Measurements from ENCODE around the gene HLA-DQB1. TPM values are rescaled to one million over a fixed set of nuclear protein-coding genes. Genes with fewer than 3 reads are reported as not detected.

HLA-DQB1 gene
- total RNA-seq, 1 experiment from 2014 or later: 3.8 TPM

GRCh38 chr6:32662836-32663235, 3.6 kb downstream of the HLA-DQB1 start:
- CTCF ChIA-PET: no interaction called here
- Histone ChIP-seq H3K4me1 (replicated peaks; ENCODE audit: insufficient read depth) (no peaks in the 10 kb centered on the region), H3K27me3 (ENCODE audit: insufficient read depth, low read depth) (peaks cover 13% of the 10 kb centered on the region), H3K9me3 (ENCODE audit: insufficient read depth, low read depth) (no peaks in the 10 kb centered on the region), H3K79me2 (ENCODE audit: low read depth) (no peaks in the 10 kb centered on the region), H3K9me2 (ENCODE audit: insufficient read depth) (no peaks in the 10 kb centered on the region), H3K4me3 (no peak overlapping the region), H2AFZ (no peak overlapping the region), H3F3A (ENCODE audit: insufficient read depth, low read depth) (no peaks in the 10 kb centered on the region), H3K36me3 (ENCODE audit: low read depth) (no peaks in the 10 kb centered on the region), H3K4me2 (no peak overlapping the region), H3K27ac (no peak overlapping the region), H4K20me1 (ENCODE audit: insufficient read depth) (no peaks in the 10 kb centered on the region)
- POLR2A ChIA-PET (ENCODE audit: unreplicated experiment): no interaction called here
- intact Hi-C loops (cut with micrococcal nuclease; ENCODE audit: unreplicated experiment): no loop called here
- TF ChIP-seq EZH2 (IDR thresholded peaks at IDR 0.05; ENCODE audit: low read depth) (no peak), CTCF (conservative IDR thresholded peaks at IDR 0.05) (no peak)
- no peak for DNase-seq
- no TSS peak for BruUV-seq (replicated peaks)

DNA sequence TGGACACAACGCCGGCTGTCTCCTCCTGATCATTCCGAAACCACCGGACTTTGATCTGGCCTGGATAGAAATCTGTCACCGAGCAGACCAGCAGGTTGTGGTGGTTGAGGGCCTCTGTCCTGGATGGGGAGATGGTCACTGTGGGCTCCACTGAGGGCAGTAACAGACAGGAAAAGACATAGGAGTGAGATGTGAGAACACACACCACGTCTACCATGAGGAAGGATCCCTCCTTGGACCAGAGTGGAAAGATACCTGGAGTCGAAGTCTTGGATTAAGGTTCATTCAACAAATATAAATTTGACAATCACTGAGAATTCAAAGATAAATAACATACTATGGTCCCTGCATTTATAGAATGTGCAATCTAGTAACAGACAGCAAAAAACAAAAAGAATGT, 4.4 kb downstream of the HLA-DQB1 start:
- intact Hi-C loops (cut with micrococcal nuclease; ENCODE audit: unreplicated experiment): no loop called here
- Histone ChIP-seq H3K4me2 (no peak overlapping the region), H3K79me2 (ENCODE audit: low read depth) (no peaks in the 10 kb centered on the region), H3K4me3 (no peak overlapping the region), H3K27ac (no peak overlapping the region), H3K36me3 (ENCODE audit: low read depth) (no peaks in the 10 kb centered on the region), H3K27me3 (ENCODE audit: insufficient read depth, low read depth) (peaks cover 13% of the 10 kb centered on the region), H3K9me2 (ENCODE audit: insufficient read depth) (no peaks in the 10 kb centered on the region), H3K9me3 (ENCODE audit: insufficient read depth, low read depth) (no peaks in the 10 kb centered on the region), H4K20me1 (ENCODE audit: insufficient read depth) (no peaks in the 10 kb centered on the region), H2AFZ (no peak overlapping the region), H3F3A (ENCODE audit: insufficient read depth, low read depth) (no peaks in the 10 kb centered on the region), H3K4me1 (replicated peaks; ENCODE audit: insufficient read depth) (no peaks in the 10 kb centered on the region)
- no peak for TF ChIP-seq CTCF (conservative IDR thresholded peaks at IDR 0.05)
- no peak for TF ChIP-seq EZH2 (IDR thresholded peaks at IDR 0.05; ENCODE audit: low read depth)
- ChIA-PET POLR2A (ENCODE audit: unreplicated experiment) (no interaction called here), CTCF (no interaction called here)
- BruUV-seq (replicated peaks): no TSS peak
- no peak for DNase-seq

- no peaks in the 10 kb centered on the region for H3K4me1 ChIP-seq (replicated peaks; ENCODE audit: insufficient read depth)
- H3K4me2 ChIP-seq: no peak overlapping the region
- CTCF ChIA-PET: no interaction called here
- POLR2A ChIA-PET (ENCODE audit: unreplicated experiment): no interaction called here
- no peak overlapping the region for H3K4me3 ChIP-seq
- intact Hi-C loops (cut with micrococcal nuclease; ENCODE audit: unreplicated experiment): no loop called here
- no TSS peak for BruUV-seq (replicated peaks)
- no peaks in the 10 kb centered on the region for H4K20me1 ChIP-seq (ENCODE audit: insufficient read depth)
- H3K9me2 ChIP-seq (ENCODE audit: insufficient read depth): no peaks in the 10 kb centered on the region
- H3K27ac ChIP-seq: no peak overlapping the region
- no peaks in the 10 kb centered on the region for H3F3A ChIP-seq (ENCODE audit: insufficient read depth, low read depth)
- DNase-seq: no peak
- no peak overlapping the region for H2AFZ ChIP-seq
- TF ChIP-seq EZH2 (IDR thresholded peaks at IDR 0.05; ENCODE audit: low read depth): no peak
- no peak for TF ChIP-seq CTCF (conservative IDR thresholded peaks at IDR 0.05)
- H3K36me3 ChIP-seq (ENCODE audit: low read depth): no peaks in the 10 kb centered on the region
- H3K9me3 ChIP-seq (ENCODE audit: insufficient read depth, low read depth): no peaks in the 10 kb centered on the region
- H3K79me2 ChIP-seq (ENCODE audit: low read depth): no peaks in the 10 kb centered on the region
- H3K27me3 ChIP-seq (ENCODE audit: insufficient read depth, low read depth): peaks cover 9% of the 10 kb centered on the region
Measured at GRCh38 chr6:32659856-32660595, 6.4 kb downstream of the HLA-DQB1 start.
